Head of caudate nucleus (tissue), 42 donors: ENCODE results near the gene GPAT2.
"Not testable (repeated sequence)": the region's sequence is repeated elsewhere in the genome, so short reads cannot be mapped to it uniquely, and the experiment has no call there.

Experiments used
- DNase-seq, 42 donors: peaks; one replicate each; pipeline versions ENCODE4 v3.0.0 to v3.0.0-alpha.2; 2020 to 2021; ENCODE audit warnings: mixed read lengths in 7 of 42
- intact Hi-C: fragments of 100-400 bp; cut with DNase I; formaldehyde crosslinking; loops from one replicate; pipeline ENCODE4 v1.15.0; 2022

The GPAT2 gene

GRCh38 chr2:96034792-96035191 lies at the start of gene GPAT2:
GPAT2 (minus strand) TSS chr2:96034916; CDS start chr2:96032359, 2,557 bp downstream.
- intact Hi-C loops, DNase-seq: not testable (repeated sequence)

- DNase-seq = peak in 10 of 42 donors; percentile 0 to 31 (median 8)
- intact Hi-C loops = no loop called here
Measured at GRCh38 chr2:96083989-96084857, 49.5 kb upstream of the GPAT2 start.

- intact Hi-C loops = no loop called here
- DNase-seq = peak in 10 of 42 donors; percentile 0 to 36 (median 6)
Measured at GRCh38 chr2:96083064-96083939, 48.6 kb upstream of the GPAT2 start.

GRCh38 chr2:96082211-96083063 lies 47.7 kb upstream of the GPAT2 start:
- intact Hi-C loops = no loop called here
- peak in 10 of 42 donors; percentile 0 to 39 (median 7) for DNase-seq

GRCh38 chr2:96081042-96081441 lies 46.3 kb upstream of the GPAT2 start:
- intact Hi-C loops = no loop called here
- no peak for DNase-seq

- DNase-seq = no peak
- intact Hi-C loops = no loop called here
Measured at GRCh38 chr2:96075199-96075771, 40.6 kb upstream of the GPAT2 start.

- intact Hi-C loops = no loop called here
- DNase-seq = no peak
Measured at GRCh38 chr2:96074156-96074555, 39.4 kb upstream of the GPAT2 start.

- intact Hi-C loops = no loop called here
- peak in 2 of 42 donors; percentile 2 to 22 for DNase-seq
Measured at GRCh38 chr2:96073170-96073775, 38.6 kb upstream of the GPAT2 start.

GRCh38 chr2:96072746-96073145 lies 38.0 kb upstream of the GPAT2 start:
- intact Hi-C loops = no loop called here
- DNase-seq = peak in 12 of 42 donors; percentile 27 to 67 (median 48)

GRCh38 chr2:96071977-96072491 lies 37.3 kb upstream of the GPAT2 start:
- intact Hi-C loops = not testable (repeated sequence)
- DNase-seq = peak in 40 of 42 donors; percentile 25 to 89 (median 70)

GRCh38 chr2:96071087-96071976 lies 36.6 kb upstream of the GPAT2 start:
- intact Hi-C loops = not testable (repeated sequence)
- peak in 5 of 42 donors; percentile 7 to 48 (median 32) for DNase-seq

GRCh38 chr2:96070351-96070750 lies 35.6 kb upstream of the GPAT2 start:
- intact Hi-C loops = not testable (repeated sequence)

GRCh38 chr2:96069878-96070277 lies 35.2 kb upstream of the GPAT2 start:
- peak in 4 of 42 donors; percentile 3 to 42 (median 16) for DNase-seq
- intact Hi-C loops = not testable (repeated sequence)

More at GRCh38 chr2:96070351-96070750, 35.6 kb upstream of the GPAT2 start:
- DNase-seq = peak in 3 of 42 donors; percentile 13 to 39 (median 23)

- DNase-seq = peak in 8 of 42 donors; percentile 2 to 49 (median 32)
- intact Hi-C loops = not testable (repeated sequence)
Measured at GRCh38 chr2:96067902-96068581, 33.3 kb upstream of the GPAT2 start.

GRCh38 chr2:96067098-96067660 lies 32.5 kb upstream of the GPAT2 start:
- intact Hi-C loops = not testable (repeated sequence)

GRCh38 chr2:96066511-96066910 lies 31.8 kb upstream of the GPAT2 start:
- DNase-seq = peak in 2 of 42 donors; percentile 10 to 22
- intact Hi-C loops = not testable (repeated sequence)

More at GRCh38 chr2:96067098-96067660, 32.5 kb upstream of the GPAT2 start:
- peak in 2 of 42 donors; percentile 6 to 20 for DNase-seq
